BJ (cell line): ENCODE data around the gene THSD7B. TPM values are rescaled to one million over a fixed set of nuclear protein-coding genes. Genes with fewer than 3 reads are reported as not detected.
"Not testable (repeated sequence)": the region's sequence is repeated elsewhere in the genome, so short reads cannot be mapped to it uniquely, and the experiment has no call there.

Experiments
- CTCF ChIA-PET: fragments of 350-600 bp; formaldehyde crosslinking; extraction: SDS; loops from one replicate; lab custom pipeline; 2021; ENCODE audit warnings: antibody characterized with exemption, inconsistent platforms; lab: Yijun Ruan, JAX
- POLR2A ChIA-PET: fragments of 300-600 bp; sonication (Branson Sonifier 250); formaldehyde crosslinking; extraction: SDS; loops from one replicate; lab custom pipeline; 2021; ENCODE audit warnings: antibody characterized with exemption; lab: Charles Lee
- DNase-seq: peaks from one replicate; pipeline ENCODE4 v3.0.0-alpha.2; 2011; ENCODE audit warnings: low read depth
- H3K27me3 ChIP-seq: 2 replicates; pipeline ENCODE4 v1.6.0; 2011; ENCODE audit warnings: low read length; ENCODE audit not compliant: control insufficient read depth, insufficient read depth
- H3K36me3 ChIP-seq: 2 replicates; pipeline ENCODE4 v1.5.1; 2011; ENCODE audit warnings: low read length; ENCODE audit not compliant: control insufficient read depth, insufficient read depth
- H3K4me3 ChIP-seq: 2 replicates; pipeline ENCODE4 v1.5.1; 2011; ENCODE audit warnings: low read depth, mild to moderate bottlenecking, control low read depth, low read length
- CTCF ChIP-seq: IDR thresholded peaks from 2 replicates; pipeline ENCODE4 v1.5.1; 2011; ENCODE audit warnings: low read depth, mild to moderate bottlenecking, control low read depth, inconsistent platforms, low read length, moderate library complexity; ENCODE audit not compliant: insufficient read depth
- polyA plus RNA-seq: library from polyadenylated mRNA; depleted of rRNA; stranded (reverse); fragments of >200 nt; gene quantifications from 2 replicates; pipeline ENCODE4 v1.2.3, GENCODE V29; 2011

Gene THSD7B
- polyA plus RNA-seq, 1 experiment = 0.13 TPM

GRCh38 chr2:137096187-137096586, 330.8 kb downstream of the THSD7B start:
- POLR2A ChIA-PET = no interaction called here
- CTCF ChIA-PET = interaction anchor here (0.8 kb wide), 1 partner anchor 371 kb away, joined by 4 read pairs; no protein-coding TSS in a partner anchor
- Histone ChIP-seq H3K4me3 (no peak overlapping the region), H3K36me3 (no peaks in the 10 kb centered on the region), H3K27me3 (no peaks in the 10 kb centered on the region)
- no peak for DNase-seq
- no peak for TF ChIP-seq CTCF

- no peaks in the 10 kb centered on the region for H3K36me3 ChIP-seq
- no peak for TF ChIP-seq CTCF
- no peak for DNase-seq
- ChIA-PET POLR2A (no interaction called here), CTCF (interaction anchor here (0.8 kb wide), 1 partner anchor 370 kb away, joined by 4 read pairs; no protein-coding TSS in a partner anchor)
- no peak overlapping the region for H3K4me3 ChIP-seq
- no peaks in the 10 kb centered on the region for H3K27me3 ChIP-seq
Observed at GRCh38 chr2:137096693-137097092, 331.3 kb downstream of the THSD7B start.

GRCh38 chr2:137101814-137102213, 336.5 kb downstream of the THSD7B start:
- H3K27me3 ChIP-seq, CTCF ChIA-PET, H3K36me3 ChIP-seq, DNase-seq, POLR2A ChIA-PET, H3K4me3 ChIP-seq: not testable (repeated sequence)

GRCh38 chr2:137107904-137108303, 342.6 kb downstream of the THSD7B start:
- DNase-seq = no peak
- CTCF ChIA-PET = no interaction called here
- TF ChIP-seq CTCF = no peak
- POLR2A ChIA-PET = no interaction called here
- Histone ChIP-seq H3K27me3 (no peaks in the 10 kb centered on the region), H3K4me3 (no peak overlapping the region), H3K36me3 (no peaks in the 10 kb centered on the region)

- no peak overlapping the region for H3K4me3 ChIP-seq
- no peaks in the 10 kb centered on the region for H3K27me3 ChIP-seq
- ChIA-PET POLR2A (no interaction called here), CTCF (no interaction called here)
- no peak for DNase-seq
- no peaks in the 10 kb centered on the region for H3K36me3 ChIP-seq
- no peak for TF ChIP-seq CTCF
Observed at GRCh38 chr2:137111896-137112295, 346.6 kb downstream of the THSD7B start.

GRCh38 chr2:137115081-137115794, 349.9 kb downstream of the THSD7B start:
- TF ChIP-seq CTCF = no peak
- ChIA-PET POLR2A (no interaction called here), CTCF (no interaction called here)
- Histone ChIP-seq H3K27me3 (no peaks in the 10 kb centered on the region), H3K4me3 (no peak overlapping the region), H3K36me3 (no peaks in the 10 kb centered on the region)
- no peak for DNase-seq
